Neural progenitor cell (in vitro differentiated cells): ENCODE data around the gene CRACR2A. TPM values are rescaled to one million over a fixed set of nuclear protein-coding genes. Genes with fewer than 3 reads are reported as not detected.

Experiments used
- DNase-seq: peaks from one replicate; pipeline ENCODE4 v3.0.0-alpha.2; 2016; ENCODE audit warnings: low spot score
- H2AFZ ChIP-seq: fragments of 200-600 bp; sonication (generic); replicated peaks from 2 replicates; pipeline ENCODE4 v1.6.1; 2016; ENCODE audit warnings: antibody characterized with exemption
- H3F3A ChIP-seq: fragments of 200-600 bp; sonication (generic); 2 replicates; pipeline ENCODE4 v1.6.1; 2016; ENCODE audit warnings: antibody characterized with exemption, low read depth
- H3K27ac ChIP-seq: fragments of 200-600 bp; sonication (generic); 2 replicates; pipeline ENCODE4 v1.5.1; 2016; ENCODE audit warnings: mild to moderate bottlenecking
- H3K27me3 ChIP-seq: fragments of 200-600 bp; sonication (generic); 2 replicates; pipeline ENCODE4 v1.6.1; 2016; ENCODE audit warnings: mild to moderate bottlenecking, moderate library complexity
- H3K36me3 ChIP-seq: fragments of 200-600 bp; sonication (generic); 2 replicates; pipeline ENCODE4 v1.5.1; 2016
- H3K4me1 ChIP-seq: fragments of 200-600 bp; sonication (generic); 2 replicates; pipeline ENCODE4 v1.6.1; 2016; ENCODE audit warnings: mixed run types
- H3K4me2 ChIP-seq: fragments of 200-600 bp; sonication (generic); 2 replicates; pipeline ENCODE4 v1.6.1; 2016
- H3K4me3 ChIP-seq: fragments of 200-600 bp; sonication (generic); 2 replicates; pipeline ENCODE4 v1.5.1; 2016
- H3K79me2 ChIP-seq: fragments of 200-600 bp; sonication (generic); 2 replicates; pipeline ENCODE4 v1.6.1; 2016; ENCODE audit warnings: low read depth
- H3K9ac ChIP-seq: fragments of 200-600 bp; sonication (generic); 2 replicates; pipeline ENCODE4 v1.6.1; 2016
- H3K9me3 ChIP-seq: fragments of 200-600 bp; sonication (generic); 2 replicates; pipeline ENCODE4 v1.5.1; 2016; ENCODE audit warnings: low read depth
- H4K20me1 ChIP-seq: fragments of 200-600 bp; sonication (generic); 2 replicates; pipeline ENCODE4 v1.6.1; 2016; ENCODE audit warnings: low read depth
- H3K27ac Mint-ChIP-seq: 3 replicates; pipeline ENCODE4 v1.8.0; 2021; ENCODE audit warnings: mixed read lengths
- H3K27me3 Mint-ChIP-seq: 2 replicates; pipeline ENCODE4 v1.8.0; 2022; ENCODE audit warnings: low read depth, mild to moderate bottlenecking, inconsistent platforms, moderate library complexity, mixed read lengths; ENCODE audit not compliant: insufficient read depth
- H3K36me3 Mint-ChIP-seq: 3 replicates; pipeline ENCODE4 v1.8.0; 2021; ENCODE audit warnings: mixed read lengths
- H3K4me1 Mint-ChIP-seq: 3 replicates; pipeline ENCODE4 v1.8.0; 2021; ENCODE audit warnings: mixed read lengths
- H3K4me3 Mint-ChIP-seq: 3 replicates; pipeline ENCODE4 v1.8.0; 2021; ENCODE audit warnings: mild to moderate bottlenecking, moderate library complexity, mixed read lengths
- H3K9me3 Mint-ChIP-seq: 3 replicates; pipeline ENCODE4 v1.8.0; 2020; ENCODE audit warnings: mixed read lengths
- CTCF ChIP-seq: fragments of 200-600 bp; sonication (generic); IDR thresholded peaks from 2 replicates; pipeline ENCODE4 v1.5.1; 2017; ENCODE audit warnings: antibody characterized with exemption, mild to moderate bottlenecking
- EZH2 ChIP-seq: fragments of 200-600 bp; sonication (generic); IDR thresholded peaks from 2 replicates; pipeline ENCODE4 v1.6.1; 2017; ENCODE audit warnings: antibody characterized with exemption, mild to moderate bottlenecking, moderate library complexity
- EZH2phosphoT487 ChIP-seq: fragments of 200-600 bp; sonication (generic); IDR thresholded peaks from 2 replicates; pipeline ENCODE4 v1.6.1; 2017; ENCODE audit warnings: antibody characterized with exemption
- total RNA-seq: library from RNA; depleted of rRNA; stranded (reverse); fragments of >200 nt; gene quantifications from 2 replicates; pipeline ENCODE4 v1.2.3, GENCODE V29; 2015; ENCODE audit warnings: low replicate concordance

Gene CRACR2A
- total RNA-seq, 1 donor from 2014 or later = 0.06 TPM

- Histone ChIP-seq H3K36me3 (no peaks in the 10 kb centered on the region), H3K4me2 (no peak overlapping the region), H2AFZ (no peak overlapping the region), H3K9ac (no peak overlapping the region), H3K27ac (no peak overlapping the region), H3K79me2 (no peaks in the 10 kb centered on the region), H3F3A (peaks cover 5% of the 10 kb centered on the region), H3K4me3 (no peak overlapping the region), H3K4me1 (peaks cover under 1% of the 10 kb centered on the region), H4K20me1 (no peaks in the 10 kb centered on the region), H3K27me3 (no peaks in the 10 kb centered on the region), H3K9me3 (no peaks in the 10 kb centered on the region)
- TF ChIP-seq CTCF (no peak), EZH2phosphoT487 (no peak), EZH2 (no peak)
- Mint-ChIP-seq H3K4me1 (peaks cover 9% of the 10 kb centered on the region), H3K27ac (no peak overlapping the region), H3K27me3 (no peaks in the 10 kb centered on the region), H3K4me3 (no peak overlapping the region), H3K9me3 (no peaks in the 10 kb centered on the region), H3K36me3 (no peaks in the 10 kb centered on the region)
- DNase-seq = no peak
These were observed 42.2 kb upstream of the CRACR2A start for GRCh38 chr12:3795066-3795465.

GRCh38 chr12:3792623-3793288 is 39.8 kb upstream of the CRACR2A start:
- Mint-ChIP-seq H3K4me3 (no peak overlapping the region), H3K36me3 (no peaks in the 10 kb centered on the region), H3K27me3 (no peaks in the 10 kb centered on the region), H3K9me3 (no peaks in the 10 kb centered on the region), H3K4me1 (peaks cover 12% of the 10 kb centered on the region), H3K27ac (no peak overlapping the region)
- Histone ChIP-seq H3K27me3 (no peaks in the 10 kb centered on the region), H3K4me3 (no peak overlapping the region), H3K9ac (no peak overlapping the region), H3K27ac (no peak overlapping the region), H3F3A (peaks cover 8% of the 10 kb centered on the region), H3K4me2 (no peak overlapping the region), H3K36me3 (no peaks in the 10 kb centered on the region), H3K9me3 (no peaks in the 10 kb centered on the region), H3K79me2 (no peaks in the 10 kb centered on the region), H4K20me1 (no peaks in the 10 kb centered on the region), H2AFZ (no peak overlapping the region), H3K4me1 (peaks cover 10% of the 10 kb centered on the region)
- TF ChIP-seq CTCF (no peak), EZH2 (no peak), EZH2phosphoT487 (no peak)
- no peak for DNase-seq

GRCh38 chr12:3791256-3791874 is 38.5 kb upstream of the CRACR2A start:
- Mint-ChIP-seq H3K4me1 (peaks cover 12% of the 10 kb centered on the region), H3K9me3 (peaks cover 8% of the 10 kb centered on the region), H3K36me3 (no peaks in the 10 kb centered on the region), H3K27ac (no peak overlapping the region), H3K4me3 (no peak overlapping the region), H3K27me3 (no peaks in the 10 kb centered on the region)
- no peaks in the 10 kb centered on the region for H3K9me3 ChIP-seq
- H3K4me1 ChIP-seq = peaks cover 10% of the 10 kb centered on the region
- H3K36me3 ChIP-seq = no peaks in the 10 kb centered on the region
- H3F3A ChIP-seq = peaks cover 8% of the 10 kb centered on the region
- H4K20me1 ChIP-seq = no peaks in the 10 kb centered on the region
- H3K4me3 ChIP-seq = no peak overlapping the region
- no peaks in the 10 kb centered on the region for H3K79me2 ChIP-seq
- TF ChIP-seq CTCF (no peak), EZH2 (no peak), EZH2phosphoT487 (no peak)
- no peak overlapping the region for H3K27ac ChIP-seq
- no peak for DNase-seq
- H3K27me3 ChIP-seq = no peaks in the 10 kb centered on the region
- H3K9ac ChIP-seq = no peak overlapping the region
- H2AFZ ChIP-seq = no peak overlapping the region
- no peak overlapping the region for H3K4me2 ChIP-seq
